GM23338 (cell line): ENCODE measurements around the gene ZNF280D. TPM values are rescaled to one million over a fixed set of nuclear protein-coding genes. Genes with fewer than 3 reads are reported as not detected.

ENCODE experiments used
- ATAC-seq: fragments of 200-7000 bp; cut with Tn5 transposase; 3 replicates; pipeline ENCODE4 v1.9.1; 2020
- DNase-seq: peaks from one replicate; pipeline ENCODE4 v3.0.0-alpha.2; 2015; ENCODE audit warnings: low spot score
- H2AFZ ChIP-seq: fragments of 200-600 bp; sonication (generic); 2 replicates; pipeline ENCODE4 v1.8.0; 2016; ENCODE audit warnings: antibody characterized with exemption, mild to moderate bottlenecking, moderate library complexity
- H3F3A ChIP-seq: fragments of 200-600 bp; sonication (generic); replicated peaks from 2 replicates; pipeline ENCODE4 v1.8.0; 2017; ENCODE audit warnings: antibody characterized with exemption, mixed run types, low read depth
- H3K27ac ChIP-seq: fragments of 200-600 bp; sonication (generic); 2 replicates; pipeline ENCODE4 v1.6.1; 2016; ENCODE audit warnings: low read depth
- H3K27me3 ChIP-seq: fragments of 200-600 bp; sonication (generic); 2 replicates; pipeline ENCODE4 v1.8.0; 2016; ENCODE audit warnings: mild to moderate bottlenecking, mixed run types, moderate library complexity; ENCODE audit not compliant: insufficient read depth
- H3K36me3 ChIP-seq: fragments of 200-600 bp; sonication (generic); 2 replicates; pipeline ENCODE4 v1.8.0; 2016; ENCODE audit warnings: mild to moderate bottlenecking; ENCODE audit not compliant: insufficient read depth
- H3K4me1 ChIP-seq: fragments of 200-600 bp; sonication (generic); 2 replicates; pipeline ENCODE4 v1.8.0; 2016; ENCODE audit warnings: mild to moderate bottlenecking, moderate library complexity; ENCODE audit not compliant: insufficient read depth
- H3K4me2 ChIP-seq: fragments of 200-600 bp; sonication (generic); 2 replicates; pipeline ENCODE4 v1.7.1; 2017; ENCODE audit warnings: mixed run types
- H3K4me3 ChIP-seq: fragments of 200-600 bp; sonication (generic); 2 replicates; pipeline ENCODE4 v1.6.1; 2016; ENCODE audit warnings: mixed run types
- H3K79me2 ChIP-seq: fragments of 200-600 bp; sonication (generic); replicated peaks from 2 replicates; pipeline ENCODE4 v1.8.0; 2017; ENCODE audit warnings: mild to moderate bottlenecking; ENCODE audit not compliant: insufficient read depth
- H3K9me2 ChIP-seq: fragments of 200-600 bp; sonication (generic); 2 replicates; pipeline ENCODE4 v1.8.0; 2017; ENCODE audit not compliant: insufficient read depth
- H4K20me1 ChIP-seq: fragments of 200-600 bp; sonication (generic); replicated peaks from 2 replicates; pipeline ENCODE4 v1.8.0; 2017; ENCODE audit warnings: mild to moderate bottlenecking; ENCODE audit not compliant: insufficient read depth
- H3K27ac Mint-ChIP-seq: 2 replicates; pipeline ENCODE4 v1.8.0; 2020; ENCODE audit warnings: inconsistent platforms, mild to moderate bottlenecking, moderate library complexity, mixed read lengths
- H3K27me3 Mint-ChIP-seq: 3 replicates; pipeline ENCODE4 v1.8.0; 2022; ENCODE audit warnings: low read depth, mild to moderate bottlenecking, moderate library complexity, mixed read lengths, inconsistent platforms; ENCODE audit not compliant: insufficient read depth, poor library complexity
- H3K36me3 Mint-ChIP-seq: 3 replicates; pipeline ENCODE4 v1.8.0; 2021; ENCODE audit warnings: low read depth, mild to moderate bottlenecking, inconsistent platforms, moderate library complexity, mixed read lengths
- H3K4me1 Mint-ChIP-seq: 3 replicates; pipeline ENCODE4 v1.8.0; 2020; ENCODE audit warnings: mild to moderate bottlenecking, inconsistent platforms, mixed read lengths
- H3K4me3 Mint-ChIP-seq: 3 replicates; pipeline ENCODE4 v1.8.0; 2021; ENCODE audit warnings: moderate library complexity, mild to moderate bottlenecking, inconsistent platforms, mixed read lengths
- H3K9me3 Mint-ChIP-seq: 3 replicates; pipeline ENCODE4 v1.8.0; 2020; ENCODE audit warnings: moderate library complexity, mild to moderate bottlenecking, inconsistent platforms, mixed read lengths
- CREB1 ChIP-seq: fragments of 250-450 bp; sonication (Bioruptor Pico); IDR thresholded peaks from 2 replicates; pipeline ENCODE4 v1.5.0; 2020; ENCODE audit warnings: low read depth, mild to moderate bottlenecking, moderate library complexity
- EZH2 ChIP-seq: fragments of 200-600 bp; sonication (generic); IDR thresholded peaks from one replicate; pipeline ENCODE4 v1.8.0; 2017; ENCODE audit warnings: antibody characterized with exemption, mild to moderate bottlenecking, low read depth; ENCODE audit not compliant: unreplicated experiment
- EZH2phosphoT487 ChIP-seq: fragments of 200-600 bp; sonication (generic); IDR thresholded peaks from one replicate; pipeline ENCODE4 v1.8.1; 2018; ENCODE audit warnings: antibody characterized with exemption; ENCODE audit not compliant: unreplicated experiment
- REST ChIP-seq: IDR thresholded peaks from one replicate; pipeline ENCODE4 v1.6.1; 2018; ENCODE audit warnings: antibody characterized with exemption; ENCODE audit not compliant: unreplicated experiment
- ZNF114 ChIP-seq: fragments of 250-450 bp; sonication (Bioruptor Pico); IDR thresholded peaks from 2 replicates; pipeline ENCODE4 v1.5.0; 2020; ENCODE audit warnings: mild to moderate bottlenecking, moderate library complexity
- polyA plus RNA-seq: library from polyadenylated mRNA; unstranded; fragments of >200 nt; fragmentation: Nextera tagmentation; extraction: Ambion mirVana; gene quantifications from 2 replicates; pipeline ENCODE4 v1.2.1, GENCODE V29; 2016
- total RNA-seq: library from RNA; depleted of rRNA; stranded (reverse); fragments of >200 nt; shearing (Covaris generic); gene quantifications from 2 replicates; pipeline ENCODE4 v1.2.3, GENCODE V29; 2014
- TF ChIP-seq, protein P1 (sequence below): fragments of 250-450 bp; sonication (Bioruptor Pico); IDR thresholded peaks from 2 replicates; pipeline ENCODE4 v1.5.0; 2020; ENCODE audit warnings: mild to moderate bottlenecking, moderate library complexity

Gene ZNF280D
- total and polyA plus RNA-seq, 2 experiments from 2014 or later = 23.3 to 32.5 TPM

- TF ChIP-seq, protein P1, sequence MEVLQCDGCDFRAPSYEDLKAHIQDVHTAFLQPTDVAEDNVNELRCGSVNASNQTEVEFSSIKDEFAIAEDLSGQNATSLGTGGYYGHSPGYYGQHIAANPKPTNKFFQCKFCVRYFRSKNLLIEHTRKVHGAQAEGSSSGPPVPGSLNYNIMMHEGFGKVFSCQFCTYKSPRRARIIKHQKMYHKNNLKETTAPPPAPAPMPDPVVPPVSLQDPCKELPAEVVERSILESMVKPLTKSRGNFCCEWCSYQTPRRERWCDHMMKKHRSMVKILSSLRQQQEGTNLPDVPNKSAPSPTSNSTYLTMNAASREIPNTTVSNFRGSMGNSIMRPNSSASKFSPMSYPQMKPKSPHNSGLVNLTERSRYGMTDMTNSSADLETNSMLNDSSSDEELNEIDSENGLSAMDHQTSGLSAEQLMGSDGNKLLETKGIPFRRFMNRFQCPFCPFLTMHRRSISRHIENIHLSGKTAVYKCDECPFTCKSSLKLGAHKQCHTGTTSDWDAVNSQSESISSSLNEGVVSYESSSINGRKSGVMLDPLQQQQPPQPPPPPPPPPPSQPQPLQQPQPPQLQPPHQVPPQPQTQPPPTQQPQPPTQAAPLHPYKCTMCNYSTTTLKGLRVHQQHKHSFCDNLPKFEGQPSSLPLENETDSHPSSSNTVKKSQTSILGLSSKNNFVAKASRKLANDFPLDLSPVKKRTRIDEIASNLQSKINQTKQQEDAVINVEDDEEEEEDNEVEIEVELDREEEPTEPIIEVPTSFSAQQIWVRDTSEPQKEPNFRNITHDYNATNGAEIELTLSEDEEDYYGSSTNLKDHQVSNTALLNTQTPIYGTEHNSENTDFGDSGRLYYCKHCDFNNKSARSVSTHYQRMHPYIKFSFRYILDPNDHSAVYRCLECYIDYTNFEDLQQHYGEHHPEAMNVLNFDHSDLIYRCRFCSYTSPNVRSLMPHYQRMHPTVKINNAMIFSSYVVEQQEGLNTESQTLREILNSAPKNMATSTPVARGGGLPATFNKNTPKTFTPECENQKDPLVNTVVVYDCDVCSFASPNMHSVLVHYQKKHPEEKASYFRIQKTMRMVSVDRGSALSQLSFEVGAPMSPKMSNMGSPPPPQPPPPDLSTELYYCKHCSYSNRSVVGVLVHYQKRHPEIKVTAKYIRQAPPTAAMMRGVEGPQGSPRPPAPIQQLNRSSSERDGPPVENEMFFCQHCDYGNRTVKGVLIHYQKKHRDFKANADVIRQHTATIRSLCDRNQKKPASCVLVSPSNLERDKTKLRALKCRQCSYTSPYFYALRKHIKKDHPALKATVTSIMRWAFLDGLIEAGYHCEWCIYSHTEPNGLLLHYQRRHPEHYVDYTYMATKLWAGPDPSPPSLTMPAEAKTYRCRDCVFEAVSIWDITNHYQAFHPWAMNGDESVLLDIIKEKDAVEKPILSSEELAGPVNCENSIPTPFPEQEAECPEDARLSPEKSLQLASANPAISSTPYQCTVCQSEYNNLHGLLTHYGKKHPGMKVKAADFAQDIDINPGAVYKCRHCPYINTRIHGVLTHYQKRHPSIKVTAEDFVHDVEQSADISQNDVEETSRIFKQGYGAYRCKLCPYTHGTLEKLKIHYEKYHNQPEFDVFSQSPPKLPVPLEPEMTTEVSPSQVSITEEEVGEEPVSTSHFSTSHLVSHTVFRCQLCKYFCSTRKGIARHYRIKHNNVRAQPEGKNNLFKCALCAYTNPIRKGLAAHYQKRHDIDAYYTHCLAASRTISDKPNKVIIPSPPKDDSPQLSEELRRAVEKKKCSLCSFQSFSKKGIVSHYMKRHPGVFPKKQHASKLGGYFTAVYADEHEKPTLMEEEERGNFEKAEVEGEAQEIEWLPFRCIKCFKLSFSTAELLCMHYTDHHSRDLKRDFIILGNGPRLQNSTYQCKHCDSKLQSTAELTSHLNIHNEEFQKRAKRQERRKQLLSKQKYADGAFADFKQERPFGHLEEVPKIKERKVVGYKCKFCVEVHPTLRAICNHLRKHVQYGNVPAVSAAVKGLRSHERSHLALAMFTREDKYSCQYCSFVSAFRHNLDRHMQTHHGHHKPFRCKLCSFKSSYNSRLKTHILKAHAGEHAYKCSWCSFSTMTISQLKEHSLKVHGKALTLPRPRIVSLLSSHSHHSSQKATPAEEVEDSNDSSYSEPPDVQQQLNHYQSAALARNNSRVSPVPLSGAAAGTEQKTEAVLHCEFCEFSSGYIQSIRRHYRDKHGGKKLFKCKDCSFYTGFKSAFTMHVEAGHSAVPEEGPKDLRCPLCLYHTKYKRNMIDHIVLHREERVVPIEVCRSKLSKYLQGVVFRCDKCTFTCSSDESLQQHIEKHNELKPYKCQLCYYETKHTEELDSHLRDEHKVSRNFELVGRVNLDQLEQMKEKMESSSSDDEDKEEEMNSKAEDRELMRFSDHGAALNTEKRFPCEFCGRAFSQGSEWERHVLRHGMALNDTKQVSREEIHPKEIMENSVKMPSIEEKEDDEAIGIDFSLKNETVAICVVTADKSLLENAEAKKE = no peak
These were observed 36.9 kb upstream of the ZNF280D start (continued) for GRCh38 chr15:56770173-56770572.

- no peaks in the 10 kb centered on the region for H3K27me3 ChIP-seq
- Mint-ChIP-seq H3K27ac (no peak overlapping the region), H3K36me3 (no peaks in the 10 kb centered on the region), H3K27me3 (no peaks in the 10 kb centered on the region), H3K9me3 (no peaks in the 10 kb centered on the region), H3K4me3 (no peak overlapping the region), H3K4me1 (peaks cover 4% of the 10 kb centered on the region)
- no peak for ATAC-seq
- H3K9me2 ChIP-seq = 0 out of 2 replicates have a peak, but pooled peaks cover 6% of the 10 kb centered on the region
- no peaks in the 10 kb centered on the region for H3K79me2 ChIP-seq
- no peak overlapping the region for H3K4me2 ChIP-seq
- H3K36me3 ChIP-seq = no peaks in the 10 kb centered on the region
- no peak overlapping the region for H2AFZ ChIP-seq
- H3F3A ChIP-seq = no peaks in the 10 kb centered on the region
- H4K20me1 ChIP-seq = no peaks in the 10 kb centered on the region
- no peak for DNase-seq
- H3K4me1 ChIP-seq = no peaks in the 10 kb centered on the region
- H3K27ac ChIP-seq = no peak overlapping the region
- no peak overlapping the region for H3K4me3 ChIP-seq
- TF ChIP-seq EZH2phosphoT487 (no peak), REST (no peak), CREB1 (CRISPR knock-in tag) (no peak), ZNF114 (no peak), EZH2 (no peak)
- TF ChIP-seq, protein P1 = no peak
These were observed 34.0 kb upstream of the ZNF280D start for GRCh38 chr15:56767315-56767714.
